SIG-M5 treated with dmso at 0.1 percent for 504 hours (cell line): ENCODE measurements around the gene ABCA8.
"Not testable (repeated sequence)": the region's sequence is repeated elsewhere in the genome, so short reads cannot be mapped to it uniquely, and the experiment has no call there.

Experiments
- DNase-seq: peaks from one replicate; lab custom pipeline; 2025; ENCODE audit not compliant: unreplicated experiment; lab: John Stamatoyannopoulos, UW

ABCA8 gene

DNA sequence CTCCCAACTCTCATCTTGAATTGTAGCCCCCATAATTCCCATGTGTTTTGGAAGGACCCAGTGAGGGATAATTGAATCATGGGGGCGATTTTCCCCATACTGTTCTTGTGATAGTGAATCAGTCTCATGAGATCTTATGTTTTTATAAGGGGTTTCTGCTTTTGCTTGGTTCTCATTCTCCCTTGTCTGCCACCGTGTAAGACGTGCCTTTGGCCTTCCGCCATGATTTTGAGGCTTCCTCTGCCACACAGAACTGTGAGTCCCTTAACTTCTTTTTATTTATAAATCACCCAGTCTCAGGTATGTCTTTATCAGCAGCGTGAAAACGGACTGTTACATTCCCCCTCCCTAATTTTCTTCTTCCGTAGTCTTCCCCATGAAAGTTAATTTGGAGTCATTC is 124.0 kb downstream of the ABCA8 start:
- no peak for DNase-seq

DNA sequence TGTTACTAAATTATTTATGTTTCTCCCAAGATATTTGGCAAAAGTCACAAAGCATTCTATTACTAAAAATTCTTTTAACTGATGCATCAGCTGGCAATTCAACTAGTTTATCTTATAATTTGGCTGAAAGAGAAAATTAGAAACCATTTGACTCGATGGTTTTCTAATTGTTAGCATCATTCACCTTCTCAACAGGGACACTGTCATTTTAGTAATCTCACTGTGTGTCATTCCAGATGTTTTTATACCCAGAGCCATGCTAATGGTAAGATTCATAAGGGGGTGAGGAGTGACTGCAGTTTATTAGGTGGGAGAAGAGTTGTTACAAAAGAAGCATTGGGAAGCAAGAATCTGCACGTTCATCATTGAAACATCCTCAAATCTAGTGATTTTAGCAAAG is 124.9 kb downstream of the ABCA8 start:
- DNase-seq, result no peak

DNA sequence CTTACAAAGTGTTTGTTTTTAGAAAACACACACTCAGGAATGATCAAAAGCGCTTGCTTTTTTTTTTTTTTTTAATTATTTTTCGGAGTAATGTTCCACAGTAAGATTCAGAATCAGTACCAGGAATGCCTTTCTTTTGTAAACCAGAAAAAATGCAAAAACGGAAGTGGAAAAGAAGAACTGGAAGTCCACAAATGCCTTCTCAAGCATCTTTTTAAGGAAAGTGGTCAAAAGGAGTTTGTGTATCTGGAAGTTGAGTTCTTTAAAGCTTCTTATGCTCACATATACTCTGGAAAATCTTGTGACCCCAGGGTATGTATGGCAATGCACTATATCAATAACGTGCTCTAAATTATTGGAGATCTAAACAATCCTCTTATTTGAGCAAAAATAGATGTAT is 126.0 kb downstream of the ABCA8 start:
- DNase-seq, result no peak

DNA sequence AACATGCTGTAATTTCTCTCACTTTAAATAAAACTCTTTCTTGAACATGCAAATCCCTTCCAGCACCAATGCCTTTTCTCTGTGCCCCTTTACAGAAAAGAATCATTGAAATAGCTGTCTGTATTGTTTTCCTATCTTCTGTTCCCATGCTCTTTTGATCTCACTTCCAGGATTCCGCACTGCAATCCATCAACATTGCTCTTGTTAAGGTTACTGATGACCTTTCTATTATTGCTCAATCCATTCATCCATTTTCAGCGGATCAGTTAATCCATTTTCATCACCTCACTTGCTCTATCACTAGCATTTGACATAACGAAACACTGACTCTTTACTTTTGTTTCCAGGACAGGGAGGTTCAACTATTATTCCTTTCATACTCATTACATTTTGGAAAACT is 130.5 kb downstream of the ABCA8 start:
- DNase-seq, result no peak

GRCh38 chr17:68824185-68824584 is 131.0 kb downstream of the ABCA8 start:
- not testable (repeated sequence) for DNase-seq

DNA sequence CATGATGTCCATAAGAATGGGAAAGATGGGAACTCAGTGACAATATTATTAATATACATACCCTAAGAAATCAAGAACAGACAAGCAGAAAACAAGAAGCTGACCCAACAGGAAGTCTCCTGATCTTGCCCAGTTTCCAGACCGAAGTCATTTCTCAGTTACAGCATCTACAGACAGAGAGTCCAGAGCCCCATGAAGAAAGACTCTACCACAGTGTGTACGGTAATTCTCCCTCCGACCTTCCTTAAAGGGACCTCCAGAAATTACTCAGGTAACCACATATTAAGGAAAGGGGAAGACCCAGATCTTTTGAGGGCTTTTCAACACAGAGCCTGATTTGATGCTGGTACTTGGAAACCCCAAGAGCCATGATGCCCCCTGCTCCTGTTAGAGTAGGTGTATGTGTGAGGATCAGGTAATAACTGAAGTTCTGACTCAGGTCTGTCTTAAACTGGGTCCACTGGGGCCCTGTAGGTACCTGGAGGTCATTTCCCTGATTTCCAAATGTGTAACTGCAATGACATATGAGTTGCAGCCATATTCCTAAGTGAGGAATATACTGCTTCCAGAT is 132.4 kb downstream of the ABCA8 start:
- DNase-seq, result no peak

DNA sequence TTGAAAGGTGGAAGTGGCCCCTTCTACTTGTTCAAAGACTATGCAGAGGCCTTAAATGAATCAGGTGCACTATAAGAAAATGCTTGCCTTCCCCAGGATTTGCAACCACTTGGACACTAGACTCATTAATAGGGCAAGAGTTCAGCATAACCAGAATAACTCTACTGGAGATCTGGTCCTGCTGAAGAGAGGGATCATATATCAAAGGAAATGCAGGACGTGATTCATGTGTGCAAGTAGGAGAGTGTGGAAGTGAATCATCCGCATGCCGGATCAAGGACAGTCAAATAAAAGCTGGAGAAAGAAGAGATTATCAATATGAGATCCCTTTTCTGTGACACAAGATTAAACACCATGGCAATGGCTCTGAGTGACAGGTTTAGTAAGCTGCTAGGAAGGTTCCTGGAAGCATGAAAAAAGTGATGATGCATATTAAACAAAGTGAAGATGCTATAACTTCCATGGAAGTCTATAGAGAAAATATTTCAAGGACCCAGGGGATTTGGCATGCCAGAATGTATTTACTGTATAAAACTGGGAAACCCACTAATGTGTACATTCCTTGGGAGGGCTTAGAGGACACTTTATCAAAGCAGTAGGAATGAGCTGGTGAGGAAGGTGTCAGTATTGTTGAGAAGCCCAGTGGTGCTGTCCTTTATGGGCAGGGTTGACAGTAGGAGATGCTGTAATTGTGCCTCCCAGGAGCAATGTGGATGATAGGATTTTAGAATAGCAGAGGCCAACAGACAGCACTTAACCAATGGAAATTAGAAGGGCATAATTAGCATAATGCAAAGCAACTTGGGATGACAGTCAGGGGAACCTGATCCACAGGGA is 133.1 kb downstream of the ABCA8 start:
- no peak for DNase-seq

- DNase-seq, result no peak
These were observed 134.2 kb downstream of the ABCA8 start for GRCh38 chr17:68820825-68821481.

GRCh38 chr17:68820476-68820824 is 134.7 kb downstream of the ABCA8 start:
- DNase-seq, result no peak

GRCh38 chr17:68819465-68819864 is 135.7 kb downstream of the ABCA8 start:
- no peak for DNase-seq
